Testis (tissue), 3 donors: ENCODE results near the gene RHPN2. TPM values are rescaled to one million over a fixed set of nuclear protein-coding genes. Genes with fewer than 3 reads are reported as not detected.
A peak's percentile ranks its signal among the peaks of the same experiment; 100 is the strongest.

Source experiments
- DNase-seq: peaks from one replicate; pipeline ENCODE4 v3.0.0-alpha.2; 2019
- H3K27ac ChIP-seq, 2 donors: fragments of 200-600 bp; sonication (generic); one replicate each; pipeline ENCODE4 v1.5.1; 2019
- H3K27me3 ChIP-seq: fragments of 200-600 bp; sonication (generic); one replicate; pipeline ENCODE4 v1.5.1; 2019
- H3K36me3 ChIP-seq: fragments of 200-600 bp; sonication (generic); one replicate; pipeline ENCODE4 v1.5.1; 2017; ENCODE audit warnings: low read depth; ENCODE audit errors: missing control alignments
- H3K4me1 ChIP-seq: fragments of 200-600 bp; sonication (generic); one replicate; pipeline ENCODE4 v1.5.1; 2019
- H3K4me3 ChIP-seq, 2 donors: fragments of 200-600 bp; sonication (generic); one replicate each; pipeline ENCODE4 v1.5.1; 2017 to 2019
- H3K9me3 ChIP-seq: fragments of 200-600 bp; sonication (generic); one replicate; pipeline ENCODE4 v1.5.1; 2017
- POLR2A ChIP-seq: fragments of 450-650 bp; IDR thresholded peaks from one replicate; pipeline ENCODE4 v1.6.1; 2017; ENCODE audit warnings: antibody characterized with exemption, mild to moderate bottlenecking, moderate library complexity
- WGBS, 2 donors: methylation state at CpG; one replicate each; pipeline ENCODE4 v1.1.5; 2018; 5-methylcytosine and 5-hydroxymethylcytosine counted together
- intact Hi-C: fragments of 100-400 bp; cut with DNase I; formaldehyde crosslinking; loops from one replicate; pipeline ENCODE4 v1.15.1; 2023; ENCODE audit warnings: low total_unique reads
- polyA plus RNA-seq: library from polyadenylated mRNA; stranded (reverse); fragments of 350-450 nt; fragmentation: Illumina TruSeq; extraction: RNeasy Lipid Tissue Mini Kit (QIAGEN cat#74804); gene quantifications from one replicate; pipeline ENCODE4 v1.2.3, GENCODE V29; 2014; ENCODE audit warnings: low read depth, low replicate concordance; ENCODE audit not compliant: insufficient read depth
- total RNA-seq, 2 donors: library from RNA; depleted of rRNA; stranded (reverse); fragments of >200 nt; gene quantifications; one replicate each; pipeline ENCODE4 v1.2.3, GENCODE V29; 2016
- TF ChIP-seq, protein P1 (sequence below), 3 experiments: fragments of 450-650 bp in 2 of 3; fragments of 200-600 bp in 1 of 3; sonication (generic) in 1 of 3; IDR thresholded peaks; one replicate each; pipeline ENCODE4 v1.5.1; 2016 to 2019; ENCODE audit warnings: antibody characterized with exemption in 3 of 3, mild to moderate bottlenecking in 2 of 3, moderate library complexity in 1 of 3

The RHPN2 gene
- total and polyA plus RNA-seq, 3 donors from 2014 or later = 3.5 to 8.1 (median 4.0) TPM

- 48 to 52% methylated on average over 8 of the region's 8 CpGs for WGBS, 2 donors
- Histone ChIP-seq H3K4me3 (no peak overlapping the region), H3K27me3 (no peaks in the 10 kb centered on the region), H3K9me3 (no peaks in the 10 kb centered on the region), H3K4me1 (peaks cover 7% of the 10 kb centered on the region), H3K36me3 (no peaks in the 10 kb centered on the region), H3K27ac (no peak overlapping the region)
- TF ChIP-seq, protein P1, sequence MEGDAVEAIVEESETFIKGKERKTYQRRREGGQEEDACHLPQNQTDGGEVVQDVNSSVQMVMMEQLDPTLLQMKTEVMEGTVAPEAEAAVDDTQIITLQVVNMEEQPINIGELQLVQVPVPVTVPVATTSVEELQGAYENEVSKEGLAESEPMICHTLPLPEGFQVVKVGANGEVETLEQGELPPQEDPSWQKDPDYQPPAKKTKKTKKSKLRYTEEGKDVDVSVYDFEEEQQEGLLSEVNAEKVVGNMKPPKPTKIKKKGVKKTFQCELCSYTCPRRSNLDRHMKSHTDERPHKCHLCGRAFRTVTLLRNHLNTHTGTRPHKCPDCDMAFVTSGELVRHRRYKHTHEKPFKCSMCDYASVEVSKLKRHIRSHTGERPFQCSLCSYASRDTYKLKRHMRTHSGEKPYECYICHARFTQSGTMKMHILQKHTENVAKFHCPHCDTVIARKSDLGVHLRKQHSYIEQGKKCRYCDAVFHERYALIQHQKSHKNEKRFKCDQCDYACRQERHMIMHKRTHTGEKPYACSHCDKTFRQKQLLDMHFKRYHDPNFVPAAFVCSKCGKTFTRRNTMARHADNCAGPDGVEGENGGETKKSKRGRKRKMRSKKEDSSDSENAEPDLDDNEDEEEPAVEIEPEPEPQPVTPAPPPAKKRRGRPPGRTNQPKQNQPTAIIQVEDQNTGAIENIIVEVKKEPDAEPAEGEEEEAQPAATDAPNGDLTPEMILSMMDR (IDR thresholded peaks at IDR 0.05) = no peak
- TF ChIP-seq POLR2A = no peak
- DNase-seq = no peak
- intact Hi-C loops = no loop called here
These were observed 2.4 kb upstream of the RHPN2 start for GRCh38 chr19:33067121-33067520.

DNA sequence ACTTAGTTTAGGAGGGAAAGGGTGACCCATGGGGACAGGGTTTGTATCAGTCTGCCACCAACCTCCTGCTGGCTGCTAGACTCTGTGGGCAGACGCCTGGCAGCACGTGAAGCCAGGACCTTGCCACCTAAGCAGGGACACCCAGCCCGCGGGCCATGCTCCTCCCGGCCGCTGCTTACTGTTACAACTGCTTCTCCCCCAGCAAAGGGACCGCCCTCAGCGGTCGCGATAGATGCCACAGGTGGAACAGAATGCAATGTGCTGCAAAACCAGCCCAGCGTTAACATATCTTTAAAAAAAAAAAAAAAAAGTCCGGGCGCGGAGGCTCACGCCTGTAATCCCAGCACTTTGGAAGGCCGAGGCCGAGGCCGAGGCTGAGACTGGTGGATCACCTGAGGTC lies 1.9 kb upstream of the RHPN2 start:
- H3K27me3 ChIP-seq = no peaks in the 10 kb centered on the region
- WGBS, 2 donors = 51 to 69% methylated on average over 13 to 18 of the region's 18 CpGs
- H3K4me3 ChIP-seq = no peak overlapping the region
- peaks cover 7% of the 10 kb centered on the region for H3K4me1 ChIP-seq
- TF ChIP-seq, protein P1 (IDR thresholded peaks at IDR 0.05) = no peak
- TF ChIP-seq POLR2A = no peak
- no peaks in the 10 kb centered on the region for H3K9me3 ChIP-seq
- no peak for DNase-seq
- no peaks in the 10 kb centered on the region for H3K36me3 ChIP-seq
- H3K27ac ChIP-seq = no peak overlapping the region
- intact Hi-C loops = no loop called here

- H3K4me3 ChIP-seq = peak overlapping the region; percentile 58 to 70
- intact Hi-C loops = no loop called here
- no peak overlapping the region for H3K27ac ChIP-seq
- DNase-seq = no peak
- peaks cover 7% of the 10 kb centered on the region for H3K4me1 ChIP-seq
- TF ChIP-seq POLR2A = no peak
- TF ChIP-seq, protein P1 (IDR thresholded peaks at IDR 0.05) = no peak
- H3K27me3 ChIP-seq = no peaks in the 10 kb centered on the region
- WGBS, 2 donors = 0% methylated on average over 6 to 26 of the region's 35 CpGs
- H3K9me3 ChIP-seq = no peaks in the 10 kb centered on the region
- H3K36me3 ChIP-seq = no peaks in the 10 kb centered on the region
These were observed 263 bp downstream of the RHPN2 start for GRCh38 chr19:33064458-33064791.

- H3K27me3 ChIP-seq = no peaks in the 10 kb centered on the region
- DNase-seq = no peak
- H3K27ac ChIP-seq = no peak overlapping the region
These were observed 783 bp downstream of the RHPN2 start for GRCh38 chr19:33063753-33064457.

More at GRCh38 chr19:33063753-33064457, 783 bp downstream of the RHPN2 start:
- H3K36me3 ChIP-seq = no peaks in the 10 kb centered on the region
- H3K4me3 ChIP-seq = peak overlapping the region; percentile 58 to 70
- H3K4me1 ChIP-seq = peaks cover 7% of the 10 kb centered on the region
- no peak for TF ChIP-seq POLR2A
- TF ChIP-seq, protein P1 (IDR thresholded peaks at IDR 0.05) = no peak
- H3K9me3 ChIP-seq = no peaks in the 10 kb centered on the region
- WGBS, 2 donors = 0 to 7% methylated on average over 3 to 39 of the region's 56 CpGs
- intact Hi-C loops = no loop called here
